ENCODE measurements around the gene ALMS1.

DNA sequence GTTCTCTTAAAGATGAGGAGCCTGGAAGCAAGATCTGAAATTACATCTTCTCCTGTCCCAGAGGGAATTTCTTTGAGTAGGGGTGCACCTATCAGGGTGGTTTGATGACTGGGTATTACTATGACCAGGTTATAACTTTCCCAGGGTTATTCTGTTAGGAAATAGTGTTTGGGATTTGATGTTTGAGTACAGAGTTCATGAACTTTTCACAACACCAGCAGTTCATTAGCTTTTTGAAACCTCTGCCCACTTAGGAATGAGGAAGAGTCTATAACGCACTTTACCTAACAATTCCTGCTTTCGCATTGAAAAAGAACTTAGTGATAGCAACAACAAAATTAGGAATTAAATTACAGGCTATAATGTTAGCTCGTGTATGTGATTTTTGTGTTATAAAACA, 58.6 kb downstream of the ALMS1 start:
- TF ChIP-seq, protein P1, sequence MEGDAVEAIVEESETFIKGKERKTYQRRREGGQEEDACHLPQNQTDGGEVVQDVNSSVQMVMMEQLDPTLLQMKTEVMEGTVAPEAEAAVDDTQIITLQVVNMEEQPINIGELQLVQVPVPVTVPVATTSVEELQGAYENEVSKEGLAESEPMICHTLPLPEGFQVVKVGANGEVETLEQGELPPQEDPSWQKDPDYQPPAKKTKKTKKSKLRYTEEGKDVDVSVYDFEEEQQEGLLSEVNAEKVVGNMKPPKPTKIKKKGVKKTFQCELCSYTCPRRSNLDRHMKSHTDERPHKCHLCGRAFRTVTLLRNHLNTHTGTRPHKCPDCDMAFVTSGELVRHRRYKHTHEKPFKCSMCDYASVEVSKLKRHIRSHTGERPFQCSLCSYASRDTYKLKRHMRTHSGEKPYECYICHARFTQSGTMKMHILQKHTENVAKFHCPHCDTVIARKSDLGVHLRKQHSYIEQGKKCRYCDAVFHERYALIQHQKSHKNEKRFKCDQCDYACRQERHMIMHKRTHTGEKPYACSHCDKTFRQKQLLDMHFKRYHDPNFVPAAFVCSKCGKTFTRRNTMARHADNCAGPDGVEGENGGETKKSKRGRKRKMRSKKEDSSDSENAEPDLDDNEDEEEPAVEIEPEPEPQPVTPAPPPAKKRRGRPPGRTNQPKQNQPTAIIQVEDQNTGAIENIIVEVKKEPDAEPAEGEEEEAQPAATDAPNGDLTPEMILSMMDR (IDR thresholded peaks at IDR 0.05; ENCODE audit: low read depth, low read length, poor library complexity, severe bottlenecking), result no peak
- TF ChIP-seq EZH2phosphoT487 (IDR thresholded peaks at IDR 0.05; ENCODE audit: borderline replicate concordance, low read length), result no peak

All from DOHH2 (cell line).